GM13976 (cell line): ENCODE data around the gene SLFN13.
A peak's percentile ranks its signal among the peaks of the same experiment; 100 is the strongest.

Experiments
- DNase-seq: peaks from one replicate; pipeline ENCODE4 v3.0.0; 2012; ENCODE audit warnings: low spot score
- in situ Hi-C: fragments of 300-500 bp; cut with MboI; formaldehyde crosslinking; loops from one replicate; pipeline ENCODE4 v1.12.0; 2022; ENCODE audit warnings: low sequenced_read_pairs, mixed read lengths, inconsistent platforms; ENCODE audit not compliant: unreplicated experiment
- TF ChIP-seq, protein P1 (sequence below): IDR thresholded peaks from 2 replicates; pipeline ENCODE4 v1.5.1; 2012; ENCODE audit warnings: borderline replicate concordance, mild to moderate bottlenecking; ENCODE audit not compliant: insufficient read depth; ENCODE audit errors: extremely low read depth, missing control alignments, control extremely low read depth

Gene SLFN13, protein sequence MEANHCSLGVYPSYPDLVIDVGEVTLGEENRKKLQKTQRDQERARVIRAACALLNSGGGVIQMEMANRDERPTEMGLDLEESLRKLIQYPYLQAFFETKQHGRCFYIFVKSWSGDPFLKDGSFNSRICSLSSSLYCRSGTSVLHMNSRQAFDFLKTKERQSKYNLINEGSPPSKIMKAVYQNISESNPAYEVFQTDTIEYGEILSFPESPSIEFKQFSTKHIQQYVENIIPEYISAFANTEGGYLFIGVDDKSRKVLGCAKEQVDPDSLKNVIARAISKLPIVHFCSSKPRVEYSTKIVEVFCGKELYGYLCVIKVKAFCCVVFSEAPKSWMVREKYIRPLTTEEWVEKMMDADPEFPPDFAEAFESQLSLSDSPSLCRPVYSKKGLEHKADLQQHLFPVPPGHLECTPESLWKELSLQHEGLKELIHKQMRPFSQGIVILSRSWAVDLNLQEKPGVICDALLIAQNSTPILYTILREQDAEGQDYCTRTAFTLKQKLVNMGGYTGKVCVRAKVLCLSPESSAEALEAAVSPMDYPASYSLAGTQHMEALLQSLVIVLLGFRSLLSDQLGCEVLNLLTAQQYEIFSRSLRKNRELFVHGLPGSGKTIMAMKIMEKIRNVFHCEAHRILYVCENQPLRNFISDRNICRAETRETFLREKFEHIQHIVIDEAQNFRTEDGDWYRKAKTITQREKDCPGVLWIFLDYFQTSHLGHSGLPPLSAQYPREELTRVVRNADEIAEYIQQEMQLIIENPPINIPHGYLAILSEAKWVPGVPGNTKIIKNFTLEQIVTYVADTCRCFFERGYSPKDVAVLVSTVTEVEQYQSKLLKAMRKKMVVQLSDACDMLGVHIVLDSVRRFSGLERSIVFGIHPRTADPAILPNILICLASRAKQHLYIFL

DNA sequence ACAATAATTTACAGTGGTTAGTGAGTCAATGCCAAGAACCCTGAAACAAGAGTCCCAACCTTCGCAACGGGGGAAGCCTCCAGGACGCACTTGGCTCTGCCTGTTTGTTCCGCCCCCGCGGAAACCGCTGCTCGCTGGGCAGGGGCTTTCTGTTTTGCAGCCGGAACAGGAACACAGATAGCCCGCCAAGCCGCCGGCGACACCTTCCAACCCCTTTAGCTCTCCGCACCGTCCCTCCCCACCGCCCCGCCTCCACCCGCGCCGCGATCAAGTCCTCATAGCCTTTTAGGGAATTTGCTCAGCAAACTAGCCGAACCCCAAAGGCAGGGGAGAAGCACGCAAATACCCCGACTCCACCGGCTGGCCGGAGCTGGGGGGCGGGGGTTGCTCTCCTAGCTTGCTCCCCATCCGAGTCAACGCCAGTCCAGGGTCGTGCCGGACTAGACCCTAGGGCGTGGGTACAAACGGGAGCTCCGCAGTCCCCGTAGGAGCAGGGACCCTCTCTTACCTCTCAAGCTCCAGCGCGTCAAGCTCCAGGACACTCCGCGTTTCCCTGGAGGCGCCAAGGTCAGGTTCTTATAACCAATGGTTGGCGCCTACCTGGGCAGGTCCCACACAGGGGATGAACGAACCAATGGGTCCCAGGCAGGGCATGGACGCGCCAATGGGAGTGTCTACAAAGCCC lies at the start of gene SLFN13:
Gene SLFN13 (minus strand): TSS at position 553 of the 685 bp plus-strand sequence. CDS start 3,086 bp downstream, outside the sequence.
- DNase-seq = peak; percentile 87
- TF ChIP-seq, protein P1, sequence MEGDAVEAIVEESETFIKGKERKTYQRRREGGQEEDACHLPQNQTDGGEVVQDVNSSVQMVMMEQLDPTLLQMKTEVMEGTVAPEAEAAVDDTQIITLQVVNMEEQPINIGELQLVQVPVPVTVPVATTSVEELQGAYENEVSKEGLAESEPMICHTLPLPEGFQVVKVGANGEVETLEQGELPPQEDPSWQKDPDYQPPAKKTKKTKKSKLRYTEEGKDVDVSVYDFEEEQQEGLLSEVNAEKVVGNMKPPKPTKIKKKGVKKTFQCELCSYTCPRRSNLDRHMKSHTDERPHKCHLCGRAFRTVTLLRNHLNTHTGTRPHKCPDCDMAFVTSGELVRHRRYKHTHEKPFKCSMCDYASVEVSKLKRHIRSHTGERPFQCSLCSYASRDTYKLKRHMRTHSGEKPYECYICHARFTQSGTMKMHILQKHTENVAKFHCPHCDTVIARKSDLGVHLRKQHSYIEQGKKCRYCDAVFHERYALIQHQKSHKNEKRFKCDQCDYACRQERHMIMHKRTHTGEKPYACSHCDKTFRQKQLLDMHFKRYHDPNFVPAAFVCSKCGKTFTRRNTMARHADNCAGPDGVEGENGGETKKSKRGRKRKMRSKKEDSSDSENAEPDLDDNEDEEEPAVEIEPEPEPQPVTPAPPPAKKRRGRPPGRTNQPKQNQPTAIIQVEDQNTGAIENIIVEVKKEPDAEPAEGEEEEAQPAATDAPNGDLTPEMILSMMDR = no peak
- in situ Hi-C loops = no loop called here

DNA sequence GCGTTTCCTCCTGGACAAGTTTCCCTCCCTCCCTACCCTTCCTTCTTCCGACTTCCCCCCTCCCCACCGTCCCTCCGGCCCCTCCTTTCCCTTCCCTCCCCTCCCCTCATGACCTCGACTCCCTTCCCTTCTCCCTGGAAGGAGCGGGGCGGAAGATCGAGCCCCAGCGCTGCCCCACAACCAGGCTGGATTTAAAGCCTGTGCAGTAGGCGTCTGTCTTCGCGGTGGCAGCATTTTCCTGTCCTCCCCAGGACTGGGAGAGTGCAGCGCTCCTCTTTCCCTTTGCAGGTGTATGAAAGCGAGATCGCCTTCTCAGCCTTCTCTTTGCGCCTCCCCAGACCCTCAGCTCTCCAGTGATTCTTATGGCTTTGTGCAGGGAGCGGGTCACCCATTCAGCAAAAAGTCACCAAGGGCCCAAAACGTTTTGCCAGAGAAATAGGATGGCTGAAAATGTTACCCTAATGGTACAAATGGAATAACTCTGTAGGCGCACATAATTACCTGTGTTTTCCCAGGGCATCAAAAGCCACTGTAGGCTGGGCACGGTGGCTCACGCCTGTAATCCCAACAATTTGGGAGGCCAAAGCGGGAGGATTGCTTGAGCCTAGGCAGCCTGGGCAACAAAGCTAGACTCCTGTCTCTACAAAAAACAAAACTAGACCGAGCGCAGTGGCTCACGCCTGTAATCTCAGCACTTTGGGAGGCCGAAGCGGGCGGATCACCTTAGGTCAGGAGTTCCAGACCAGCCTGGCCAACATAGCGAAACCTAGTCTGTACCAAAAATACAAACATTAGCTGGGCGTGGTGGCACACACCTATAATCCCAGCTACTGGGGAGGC lies 48.1 kb upstream of the SLFN13 start:
- DNase-seq = no peak
- TF ChIP-seq, protein P1 = no peak
- in situ Hi-C loops = no loop called here

DNA sequence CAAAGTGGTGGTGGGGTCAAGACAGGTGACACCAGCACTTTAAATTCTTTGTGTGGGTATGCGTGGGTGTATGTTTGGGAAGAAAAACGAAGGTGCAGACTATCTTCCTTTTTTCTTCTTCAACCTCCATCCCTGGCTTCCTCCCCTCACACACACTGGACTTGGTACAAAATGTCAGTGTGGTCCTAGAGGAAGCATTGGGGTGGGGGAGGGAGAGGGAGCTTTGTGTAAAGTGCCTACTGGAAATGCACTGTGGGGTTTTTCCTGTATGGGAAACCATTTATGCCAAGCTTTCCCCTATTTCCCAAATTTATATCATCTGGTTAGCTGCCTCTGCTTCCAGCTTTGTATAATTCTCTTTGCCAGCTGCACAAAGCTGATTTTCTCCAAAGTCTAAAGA lies 44.5 kb upstream of the SLFN13 start:
- in situ Hi-C loops = no loop called here
- no peak for DNase-seq
- TF ChIP-seq, protein P1 = no peak

DNA sequence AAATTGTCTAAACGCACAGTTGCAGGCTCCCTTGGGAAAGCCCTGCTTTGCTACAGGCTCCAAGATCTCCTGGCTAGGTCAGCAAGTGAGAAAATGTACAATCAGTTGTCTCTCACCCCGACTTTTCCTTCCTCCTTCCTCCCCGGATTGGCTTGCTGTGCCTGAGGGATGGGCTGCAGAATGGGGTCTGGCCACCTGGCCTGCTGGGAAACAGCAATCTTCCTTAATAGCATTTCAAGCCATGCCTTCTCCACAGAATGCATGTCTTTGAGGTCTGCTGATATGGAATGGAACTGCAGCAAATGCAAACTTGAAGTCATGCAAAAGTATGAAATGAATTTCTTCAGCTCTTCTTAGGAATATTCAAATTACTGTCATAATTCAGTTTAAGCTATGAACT lies 42.9 kb upstream of the SLFN13 start:
- in situ Hi-C loops = no loop called here
- TF ChIP-seq, protein P1 = no peak
- no peak for DNase-seq

DNA sequence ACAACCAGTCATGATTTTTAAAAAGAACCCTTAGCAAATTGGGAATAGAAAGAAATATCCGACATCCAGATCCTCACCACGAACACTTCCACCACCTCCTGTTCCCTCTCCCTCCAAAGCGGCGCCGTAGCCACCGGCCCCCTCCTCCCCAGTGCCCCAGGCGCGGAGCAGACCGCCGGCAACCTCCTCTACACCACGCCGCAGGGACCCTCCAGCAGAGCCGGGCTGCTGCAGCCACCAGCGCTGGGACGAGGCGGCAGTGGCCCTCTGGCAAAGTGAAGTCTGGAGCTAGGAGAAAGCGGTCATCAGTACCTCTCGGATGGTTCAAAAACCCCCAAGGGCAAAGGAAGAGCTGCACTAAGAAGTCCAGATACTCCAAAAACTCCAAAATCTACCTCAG lies 41.4 kb upstream of the SLFN13 start:
- TF ChIP-seq, protein P1 = no peak
- in situ Hi-C loops = no loop called here
- no peak for DNase-seq
